Measurements from ENCODE around the gene ZSWIM4.

DNA sequence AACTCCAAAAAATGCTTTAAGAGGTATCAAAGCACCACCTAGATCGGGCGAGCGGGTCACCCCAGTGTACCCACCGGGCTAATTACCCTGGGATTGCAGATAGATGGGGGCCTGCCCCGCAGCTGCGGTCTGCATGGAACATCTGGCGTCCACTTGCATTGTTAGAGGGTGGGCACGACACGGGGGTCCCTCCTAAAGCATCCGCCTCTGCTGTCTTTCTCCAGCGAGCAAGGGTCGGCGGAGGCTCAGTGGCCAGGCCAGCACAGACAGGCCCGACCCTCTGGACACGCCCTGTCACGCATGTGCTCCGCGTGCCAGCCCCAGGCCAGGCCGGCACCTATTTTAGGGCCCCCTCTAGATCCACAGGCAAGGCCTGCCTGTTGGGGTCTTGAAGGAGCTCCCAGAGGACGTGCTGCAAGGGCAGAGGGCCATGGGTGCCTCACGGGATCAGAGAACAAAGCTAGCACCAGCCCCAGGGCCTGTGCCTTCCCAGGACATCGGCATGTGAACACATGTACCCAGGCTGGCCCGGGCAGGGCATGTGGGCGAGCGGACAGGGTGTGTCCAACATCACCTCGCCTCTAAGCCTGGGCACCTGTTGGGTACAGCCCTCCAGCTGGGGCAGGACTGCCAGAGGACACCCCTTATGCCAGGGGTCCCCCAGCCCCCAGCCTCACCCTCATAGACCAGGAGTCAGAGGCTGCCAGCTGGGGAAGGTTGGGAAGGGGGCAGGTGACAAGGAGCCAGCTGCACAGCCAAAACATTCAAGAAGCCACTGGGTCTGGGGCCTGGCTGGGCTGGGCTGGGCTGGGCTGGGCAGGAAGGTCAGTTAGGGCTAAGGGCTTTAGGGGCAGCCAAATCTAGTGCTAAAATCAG lies 46.1 kb downstream of the ZSWIM4 start:
- TF ChIP-seq, protein P1, sequence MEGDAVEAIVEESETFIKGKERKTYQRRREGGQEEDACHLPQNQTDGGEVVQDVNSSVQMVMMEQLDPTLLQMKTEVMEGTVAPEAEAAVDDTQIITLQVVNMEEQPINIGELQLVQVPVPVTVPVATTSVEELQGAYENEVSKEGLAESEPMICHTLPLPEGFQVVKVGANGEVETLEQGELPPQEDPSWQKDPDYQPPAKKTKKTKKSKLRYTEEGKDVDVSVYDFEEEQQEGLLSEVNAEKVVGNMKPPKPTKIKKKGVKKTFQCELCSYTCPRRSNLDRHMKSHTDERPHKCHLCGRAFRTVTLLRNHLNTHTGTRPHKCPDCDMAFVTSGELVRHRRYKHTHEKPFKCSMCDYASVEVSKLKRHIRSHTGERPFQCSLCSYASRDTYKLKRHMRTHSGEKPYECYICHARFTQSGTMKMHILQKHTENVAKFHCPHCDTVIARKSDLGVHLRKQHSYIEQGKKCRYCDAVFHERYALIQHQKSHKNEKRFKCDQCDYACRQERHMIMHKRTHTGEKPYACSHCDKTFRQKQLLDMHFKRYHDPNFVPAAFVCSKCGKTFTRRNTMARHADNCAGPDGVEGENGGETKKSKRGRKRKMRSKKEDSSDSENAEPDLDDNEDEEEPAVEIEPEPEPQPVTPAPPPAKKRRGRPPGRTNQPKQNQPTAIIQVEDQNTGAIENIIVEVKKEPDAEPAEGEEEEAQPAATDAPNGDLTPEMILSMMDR (conservative IDR thresholded peaks at IDR 0.05; ENCODE audit: low read depth, low read length), result no peak
- no peak for TF ChIP-seq EZH2 (IDR thresholded peaks at IDR 0.05; ENCODE audit: borderline replicate concordance, low read depth, low read length, poor library complexity, severe bottlenecking)
